Epithelial cell of prostate (primary cell): ENCODE measurements around the gene COG4.
A peak's percentile ranks its signal among the peaks of the same experiment; 100 is the strongest.

Source experiments
- DNase-seq: peaks from one replicate; pipeline ENCODE4 v3.0.0-alpha.2; 2011; ENCODE audit warnings: low read depth, low spot score
- H3K27ac ChIP-seq: fragments of 450-650 bp; 2 replicates; pipeline ENCODE4 v1.5.1; 2017; ENCODE audit warnings: mild to moderate bottlenecking

Gene COG4

GRCh38 chr16:70482624-70483023 lies 40.7 kb downstream of the COG4 start:
- DNase-seq, result no peak
- peak overlapping the region; percentile 18 for H3K27ac ChIP-seq

- H3K27ac ChIP-seq, result peak overlapping the region; percentile 18
- DNase-seq, result no peak
Observed at GRCh38 chr16:70481929-70482536, 41.3 kb downstream of the COG4 start.

- no peak for DNase-seq
- H3K27ac ChIP-seq, result no peak overlapping the region
Observed at GRCh38 chr16:70480127-70481105, 42.9 kb downstream of the COG4 start.

- no peak overlapping the region for H3K27ac ChIP-seq
- no peak for DNase-seq
Observed at GRCh38 chr16:70478912-70479341, 44.4 kb downstream of the COG4 start.

GRCh38 chr16:70478169-70478568 lies 45.2 kb downstream of the COG4 start:
- no peak overlapping the region for H3K27ac ChIP-seq
- no peak for DNase-seq

GRCh38 chr16:70476272-70477020 lies 46.9 kb downstream of the COG4 start:
- no peak for DNase-seq
- H3K27ac ChIP-seq, result peak overlapping the region; percentile 58

- no peak for DNase-seq
- peak overlapping the region; percentile 58 for H3K27ac ChIP-seq
Observed at GRCh38 chr16:70475054-70475871, 48.1 kb downstream of the COG4 start.

- no peak for DNase-seq
- H3K27ac ChIP-seq, result no peak overlapping the region
Observed at GRCh38 chr16:70474320-70475053, 48.9 kb downstream of the COG4 start.

GRCh38 chr16:70473446-70474319 lies 49.7 kb downstream of the COG4 start:
- no peak for DNase-seq

GRCh38 chr16:70472786-70473433 lies 50.4 kb downstream of the COG4 start:
- DNase-seq, result no peak

More at GRCh38 chr16:70473446-70474319, 49.7 kb downstream of the COG4 start:
- no peak overlapping the region for H3K27ac ChIP-seq

GRCh38 chr16:70470927-70471341 lies 52.4 kb downstream of the COG4 start:
- H3K27ac ChIP-seq, result no peak overlapping the region
- DNase-seq, result no peak

More at GRCh38 chr16:70472786-70473433, 50.4 kb downstream of the COG4 start:
- H3K27ac ChIP-seq, result no peak overlapping the region

GRCh38 chr16:70470141-70470926 lies 53.0 kb downstream of the COG4 start:
- no peak overlapping the region for H3K27ac ChIP-seq
- DNase-seq, result no peak

GRCh38 chr16:70468776-70469525 lies 54.4 kb downstream of the COG4 start:
- DNase-seq, result no peak
- no peak overlapping the region for H3K27ac ChIP-seq

- H3K27ac ChIP-seq, result no peak overlapping the region
- DNase-seq, result no peak
Observed at GRCh38 chr16:70467608-70468007, 55.7 kb downstream of the COG4 start.

- no peak overlapping the region for H3K27ac ChIP-seq
- DNase-seq, result no peak
Observed at GRCh38 chr16:70467113-70467512, 56.2 kb downstream of the COG4 start.

GRCh38 chr16:70466805-70467076 lies 56.6 kb downstream of the COG4 start:
- DNase-seq, result no peak
- H3K27ac ChIP-seq, result no peak overlapping the region
